NCI-H2107 treated with DMSO at 0.1 percent for 48 hours (cell line): ENCODE data around the gene SUGCT.
"Not testable (repeated sequence)": the region's sequence is repeated elsewhere in the genome, so short reads cannot be mapped to it uniquely, and the experiment has no call there.

Experiments
- DNase-seq: peaks from one replicate; lab custom pipeline; 2025; ENCODE audit not compliant: unreplicated experiment; lab: John Stamatoyannopoulos, UW

The SUGCT gene

GRCh38 chr7:40551685-40552576, 417.1 kb downstream of the SUGCT start:
- DNase-seq, result no peak

GRCh38 chr7:40560672-40561071, 425.9 kb downstream of the SUGCT start:
- no peak for DNase-seq

GRCh38 chr7:40566879-40567278, 432.1 kb downstream of the SUGCT start:
- DNase-seq, result no peak

GRCh38 chr7:40569326-40569725, 434.5 kb downstream of the SUGCT start:
- no peak for DNase-seq

GRCh38 chr7:40570223-40570622, 435.4 kb downstream of the SUGCT start:
- no peak for DNase-seq

GRCh38 chr7:40571796-40572195, 437.0 kb downstream of the SUGCT start:
- no peak for DNase-seq

- DNase-seq, result no peak
Observed at GRCh38 chr7:40572810-40573465, 438.1 kb downstream of the SUGCT start.

GRCh38 chr7:40579401-40579800, 444.6 kb downstream of the SUGCT start:
- DNase-seq, result no peak

GRCh38 chr7:40580776-40581175, 446.0 kb downstream of the SUGCT start:
- no peak for DNase-seq

- no peak for DNase-seq
Observed at GRCh38 chr7:40582539-40582938, 447.7 kb downstream of the SUGCT start.

- no peak for DNase-seq
Observed at GRCh38 chr7:40583667-40584444, 449.1 kb downstream of the SUGCT start.

GRCh38 chr7:40584667-40585433, 450.0 kb downstream of the SUGCT start:
- no peak for DNase-seq

- DNase-seq, result no peak
Observed at GRCh38 chr7:40586197-40586596, 451.4 kb downstream of the SUGCT start.

GRCh38 chr7:40587419-40587818, 452.6 kb downstream of the SUGCT start:
- no peak for DNase-seq

GRCh38 chr7:40595129-40595528, 460.3 kb downstream of the SUGCT start:
- DNase-seq, result no peak

- no peak for DNase-seq
Observed at GRCh38 chr7:40595832-40596231, 461.0 kb downstream of the SUGCT start.

- no peak for DNase-seq
Observed at GRCh38 chr7:40597517-40597916, 462.7 kb downstream of the SUGCT start.

GRCh38 chr7:40598915-40599314, 464.1 kb downstream of the SUGCT start:
- no peak for DNase-seq

GRCh38 chr7:40599836-40600235, 465.0 kb downstream of the SUGCT start:
- no peak for DNase-seq

- DNase-seq, result not testable (repeated sequence)
Observed at GRCh38 chr7:40602351-40602750, 467.5 kb downstream of the SUGCT start.
